Epithelial cell of prostate (primary cell): Measurements from ENCODE around the gene PLA2G3.
"Not testable (repeated sequence)": the region's sequence is repeated elsewhere in the genome, so short reads cannot be mapped to it uniquely, and the experiment has no call there.

Source experiments
- DNase-seq: peaks from one replicate; pipeline ENCODE4 v3.0.0-alpha.2; 2011; ENCODE audit warnings: low read depth, low spot score
- H3K27ac ChIP-seq: fragments of 450-650 bp; 2 replicates; pipeline ENCODE4 v1.5.1; 2017; ENCODE audit warnings: mild to moderate bottlenecking

PLA2G3 gene

GRCh38 chr22:31103899-31104694 is 36.2 kb downstream of the PLA2G3 start:
- no peak for DNase-seq
- H3K27ac ChIP-seq = no peak overlapping the region

GRCh38 chr22:31103111-31103510 is 37.2 kb downstream of the PLA2G3 start:
- DNase-seq = no peak
- no peak overlapping the region for H3K27ac ChIP-seq

GRCh38 chr22:31102441-31103081 is 37.7 kb downstream of the PLA2G3 start:
- peak overlapping the region; percentile 5 for H3K27ac ChIP-seq

GRCh38 chr22:31100762-31101525 is 39.4 kb downstream of the PLA2G3 start:
- no peak overlapping the region for H3K27ac ChIP-seq
- no peak for DNase-seq

More at GRCh38 chr22:31102441-31103081, 37.7 kb downstream of the PLA2G3 start:
- no peak for DNase-seq

GRCh38 chr22:31099841-31100761 is 40.2 kb downstream of the PLA2G3 start:
- H3K27ac ChIP-seq = no peak overlapping the region
- DNase-seq = no peak

- no peak for DNase-seq
- H3K27ac ChIP-seq = no peak overlapping the region
Observed at GRCh38 chr22:31099386-31099785, 40.9 kb downstream of the PLA2G3 start.

GRCh38 chr22:31098632-31099110 is 41.6 kb downstream of the PLA2G3 start:
- no peak overlapping the region for H3K27ac ChIP-seq
- DNase-seq = no peak

- DNase-seq = no peak
Observed at GRCh38 chr22:31097941-31098631, 42.2 kb downstream of the PLA2G3 start.

GRCh38 chr22:31097539-31097938 is 42.8 kb downstream of the PLA2G3 start:
- DNase-seq, H3K27ac ChIP-seq: not testable (repeated sequence)

More at GRCh38 chr22:31097941-31098631, 42.2 kb downstream of the PLA2G3 start:
- no peak overlapping the region for H3K27ac ChIP-seq

- no peak for DNase-seq
- no peak overlapping the region for H3K27ac ChIP-seq
Observed at GRCh38 chr22:31096657-31097279, 43.5 kb downstream of the PLA2G3 start.

DNA sequence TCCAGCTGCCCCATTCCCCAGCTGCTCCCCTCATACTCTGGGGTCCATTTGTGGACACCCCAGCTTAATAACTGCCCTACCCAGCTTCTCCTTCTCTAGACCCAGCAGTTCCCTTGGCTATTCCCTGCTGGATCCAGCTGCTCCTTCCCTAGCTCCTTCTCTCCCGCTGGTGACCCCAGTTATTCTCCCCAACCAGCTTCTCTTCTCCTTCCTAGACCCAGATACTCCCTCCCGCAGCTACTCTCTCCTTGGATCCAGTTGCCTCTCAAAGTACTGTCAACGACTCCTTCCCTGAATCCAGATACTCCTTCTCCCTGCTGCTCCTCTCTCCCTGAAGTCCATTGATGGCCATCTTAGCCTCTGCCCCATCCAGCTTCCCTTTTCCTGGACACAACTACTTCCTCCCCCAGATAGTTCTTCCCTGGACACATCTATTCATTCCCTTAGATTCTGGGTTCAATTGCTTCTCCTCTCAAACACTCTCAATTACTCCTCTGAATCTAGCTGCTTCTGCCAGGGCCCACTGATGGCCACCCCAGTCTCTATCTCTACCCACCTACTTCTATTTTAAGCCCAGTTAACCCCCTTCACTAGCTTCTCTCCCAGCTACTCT is 44.6 kb downstream of the PLA2G3 start:
- no peak overlapping the region for H3K27ac ChIP-seq

GRCh38 chr22:31094741-31095140 is 45.6 kb downstream of the PLA2G3 start:
- no peak overlapping the region for H3K27ac ChIP-seq
- no peak for DNase-seq

More for the DNA sequence above, 44.6 kb downstream of the PLA2G3 start:
- DNase-seq = no peak

DNA sequence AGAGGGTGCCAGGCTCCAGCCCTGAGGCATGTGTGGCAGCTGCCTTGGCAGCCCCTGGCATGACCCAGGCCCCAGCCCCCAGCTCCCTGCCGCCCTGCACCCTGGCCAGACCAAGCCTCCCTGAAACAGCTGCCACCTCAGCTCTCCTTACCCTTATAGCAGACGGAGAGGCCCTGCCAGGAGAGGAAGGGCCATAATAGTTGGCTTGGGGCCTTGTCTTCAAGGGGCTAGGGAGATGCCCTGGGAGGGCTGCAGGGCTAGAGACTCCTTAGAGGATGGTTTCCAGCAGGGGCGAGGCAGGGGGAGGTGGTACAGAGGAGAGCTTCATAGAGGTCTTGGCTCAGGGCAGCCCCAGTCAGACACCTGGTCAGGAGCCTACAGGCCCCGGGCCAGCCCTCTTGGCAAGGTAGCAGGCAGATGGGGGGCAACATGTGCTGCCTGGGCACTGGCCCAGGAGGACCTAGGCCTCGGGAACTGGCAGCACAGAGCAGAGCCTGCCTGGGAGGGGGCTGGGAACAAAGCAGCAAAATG is 46.2 kb downstream of the PLA2G3 start:
- DNase-seq = no peak
- no peak overlapping the region for H3K27ac ChIP-seq

DNA sequence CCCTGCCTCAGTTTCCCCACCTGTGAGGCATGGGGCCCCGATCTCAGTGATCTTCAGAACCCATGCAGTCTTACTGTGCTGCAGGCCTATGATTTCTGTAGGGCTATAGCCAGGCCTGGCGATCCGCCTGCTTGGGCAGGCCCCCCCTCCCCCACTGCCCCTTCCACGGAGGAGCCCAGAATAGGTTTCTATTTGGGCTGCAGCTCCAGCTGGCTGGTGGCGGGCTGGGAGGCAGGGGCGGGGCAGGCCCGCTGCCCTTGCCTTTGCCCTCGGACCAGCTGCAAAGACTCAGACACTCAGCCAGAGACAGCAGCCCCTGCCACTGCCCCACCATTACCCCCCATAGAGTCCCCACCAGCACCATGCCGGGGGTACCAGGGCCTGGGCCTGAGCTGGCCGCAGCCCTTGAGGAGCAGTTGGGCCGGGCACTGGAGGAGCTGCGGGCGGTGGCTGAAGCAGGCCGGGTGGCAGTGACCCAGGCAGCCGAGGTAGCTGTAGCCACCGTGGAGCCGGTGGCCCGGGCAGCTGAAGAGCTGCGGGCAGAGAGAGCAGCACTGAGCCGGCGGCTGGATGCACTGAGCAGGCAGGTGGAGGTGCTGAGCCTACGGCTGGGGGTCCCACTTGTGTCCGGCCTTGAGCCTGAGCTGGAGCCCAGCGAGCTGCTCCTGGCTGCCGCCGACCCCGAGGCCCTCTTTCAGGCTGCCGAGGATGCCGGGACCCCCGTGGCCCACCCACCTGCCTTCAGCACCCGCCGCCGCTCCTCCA is 47.0 kb downstream of the PLA2G3 start:
- no peak overlapping the region for H3K27ac ChIP-seq

DNA sequence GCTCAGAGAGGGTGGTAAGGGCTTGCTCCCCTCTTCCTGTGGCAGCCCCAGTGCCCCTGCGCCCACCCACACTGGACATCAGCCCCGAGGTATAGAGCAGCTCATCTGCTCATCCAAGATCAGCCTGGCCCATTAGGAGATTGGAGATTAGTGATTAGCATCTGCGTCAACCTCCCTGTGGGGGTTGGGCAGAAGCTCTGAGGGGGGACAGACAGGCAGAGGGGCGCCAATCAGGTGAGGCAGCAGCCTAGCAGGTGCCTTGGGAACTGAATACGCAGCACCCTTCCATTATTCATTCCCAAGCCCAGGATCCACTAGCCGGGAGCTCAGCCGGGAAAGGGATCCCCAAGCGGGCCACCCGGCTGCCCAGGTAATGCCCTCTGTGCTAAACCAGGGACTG is 48.1 kb downstream of the PLA2G3 start:
- DNase-seq = no peak
- H3K27ac ChIP-seq = no peak overlapping the region

More for the DNA sequence above, 47.0 kb downstream of the PLA2G3 start:
- no peak for DNase-seq

DNA sequence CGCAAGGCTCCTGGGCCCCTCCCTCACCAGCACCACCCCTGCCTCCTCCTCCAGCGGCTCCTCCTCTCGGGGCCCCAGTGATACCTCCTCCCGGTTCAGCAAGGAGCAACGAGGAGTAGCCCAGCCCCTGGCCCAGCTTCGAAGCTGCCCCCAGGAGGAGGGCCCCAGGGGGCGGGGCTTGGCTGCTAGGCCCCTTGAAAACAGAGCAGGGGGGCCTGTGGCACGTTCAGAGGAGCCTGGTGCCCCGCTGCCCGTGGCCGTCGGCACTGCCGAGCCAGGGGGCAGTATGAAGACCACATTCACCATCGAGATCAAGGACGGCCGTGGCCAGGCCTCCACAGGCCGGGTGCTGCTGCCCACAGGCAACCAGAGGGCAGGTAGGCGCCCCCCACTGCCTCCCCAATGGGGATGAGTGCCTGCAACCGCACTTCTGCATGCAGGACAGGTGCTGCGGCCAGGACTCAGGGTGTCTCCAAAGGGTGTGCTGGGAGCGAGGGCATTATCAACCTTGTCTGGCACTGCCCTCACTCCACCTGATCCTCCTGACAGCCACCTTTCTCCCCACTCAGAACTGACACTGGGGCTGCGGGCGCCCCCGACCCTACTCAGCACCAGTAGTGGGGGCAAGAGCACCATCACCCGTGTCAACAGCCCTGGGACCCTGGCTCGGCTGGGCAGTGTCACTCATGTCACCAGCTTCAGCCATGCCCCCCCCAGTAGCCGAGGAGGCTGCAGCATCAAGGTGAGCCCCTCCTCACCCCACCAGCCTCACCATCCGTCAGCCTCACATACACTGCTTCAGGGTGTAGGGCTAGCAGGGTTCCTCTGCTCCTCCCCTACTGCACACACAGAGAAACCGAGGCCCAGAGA is 49.0 kb downstream of the PLA2G3 start:
- DNase-seq = no peak
- H3K27ac ChIP-seq = no peak overlapping the region
